ENCODE measurements around the gene LDLRAD4. TPM values are rescaled to one million over a fixed set of nuclear protein-coding genes. Genes with fewer than 3 reads are reported as not detected.

LDLRAD4 gene
- total and polyA plus RNA-seq, 9 of the 15 experiments (the other 6 are each of a cell fraction or from before 2014, with no cell fraction given) = 0.01 TPM; not detected in 8

DNA sequence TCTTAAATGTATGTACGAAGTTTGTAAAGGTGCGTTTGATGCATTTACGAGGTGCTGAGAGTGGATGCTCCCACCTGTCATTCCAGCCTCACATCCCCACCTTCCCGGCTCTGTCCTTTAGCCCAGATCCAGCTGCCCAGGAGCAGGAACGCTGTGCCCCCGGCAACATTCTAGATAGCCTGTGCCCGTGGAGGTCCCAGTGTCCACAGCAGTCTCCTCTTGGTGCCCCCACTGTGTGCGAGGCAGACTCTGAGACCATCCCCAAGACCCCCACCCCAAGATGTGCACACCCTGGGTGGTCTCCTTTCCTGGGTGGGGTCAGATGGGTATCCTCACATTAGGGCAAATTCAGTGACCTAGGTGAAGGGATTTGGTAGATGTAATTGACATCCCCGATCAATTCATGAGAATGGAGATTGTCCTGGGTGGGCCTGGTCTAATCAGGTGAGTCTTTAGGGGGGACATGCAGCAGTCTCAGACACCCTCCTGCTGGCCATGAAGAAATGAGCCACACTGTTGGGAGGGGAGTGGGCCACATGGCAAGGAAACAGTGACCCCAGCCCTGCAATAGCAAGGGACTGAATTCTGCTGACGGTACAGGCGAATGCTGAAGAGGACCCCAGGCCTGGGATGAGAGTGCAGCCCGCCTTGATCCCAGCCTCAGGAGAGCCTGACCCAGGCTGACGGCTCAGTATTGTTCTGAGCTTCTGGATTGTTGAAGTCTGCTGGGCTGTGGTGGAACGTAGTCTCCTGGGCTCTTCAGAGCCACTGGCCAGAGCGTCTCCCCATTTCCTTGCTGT, 304.5 kb downstream of the LDLRAD4 start:
- in situ Hi-C loops (cut with MboI) = loop anchor here (10.0 kb wide), 1 partner anchor 1112 kb away; no protein-coding TSS in a partner anchor
- TF ChIP-seq ZNF134 (CRISPR knock-in tag; conservative IDR thresholded peaks at IDR 0.05) (peak; percentile 96), XRCC3 (IDR thresholded peaks at IDR 0.05) (no peak)
- Histone ChIP-seq H3K27ac (ENCODE audit: extremely low read depth, low read depth, low read length) (no peak overlapping the region), H3K4me2 (ENCODE audit: insufficient read depth, low read length) (no peak overlapping the region), H3K9me3 (replicated peaks; ENCODE audit: control insufficient read depth, insufficient read depth, low read depth, low read length) (no peaks in the 10 kb centered on the region), H3K9me1 (ENCODE audit: control insufficient read depth, insufficient read depth, low read length) (no peaks in the 10 kb centered on the region), H3K4me3 (no peak overlapping the region), H3K27me3 (ENCODE audit: control insufficient read depth in 2 of 2, insufficient read depth in 2 of 2, low read length in 2 of 2) (peaks cover 0 to 19% of the 10 kb centered on the region in 2 experiments; a peak in 3 of 5 replicates), H4K20me1 (replicated peaks; ENCODE audit: control insufficient read depth, insufficient read depth, low read length) (no peaks in the 10 kb centered on the region), H3K79me2 (ENCODE audit: control insufficient read depth, insufficient read depth, low read length) (no peaks in the 10 kb centered on the region), H2AFZ (ENCODE audit: low read depth, low read length) (no peak overlapping the region), H3K9ac (ENCODE audit: insufficient read depth in 1 of 2, low read depth in 2 of 2, low read length in 2 of 2) (no peak overlapping the region), H3K4me1 (replicated peaks in 1 of 2; ENCODE audit: control insufficient read depth in 2 of 2, insufficient read depth in 2 of 2, low read length in 2 of 2) (no peaks in the 10 kb centered on the region), H3K36me3 (ENCODE audit: control insufficient read depth, insufficient read depth, low read length) (no peaks in the 10 kb centered on the region)
- FAIRE-seq = no peak
- no TSS peak for BruUV-seq (replicated peaks)
- intact Hi-C loops (cut with micrococcal nuclease) = loop anchor here (10.0 kb wide), 1 partner anchor 58 kb away; no protein-coding TSS in a partner anchor
- ChIA-PET POLR2A (no interaction called here), CTCF (ENCODE audit: low intra/inter-chr PET ratio) (no interaction called here)
- WGBS (ENCODE audit: insufficient coverage, low coverage, missing lambda C conversion rate) = under 1% methylated on average over 14 of the region's 15 CpGs
- ATAC-seq = no peak
- no peak for DNase-seq (ENCODE audit: extremely low read depth in 1 of 4, low spot score in 3 of 4)

DNA sequence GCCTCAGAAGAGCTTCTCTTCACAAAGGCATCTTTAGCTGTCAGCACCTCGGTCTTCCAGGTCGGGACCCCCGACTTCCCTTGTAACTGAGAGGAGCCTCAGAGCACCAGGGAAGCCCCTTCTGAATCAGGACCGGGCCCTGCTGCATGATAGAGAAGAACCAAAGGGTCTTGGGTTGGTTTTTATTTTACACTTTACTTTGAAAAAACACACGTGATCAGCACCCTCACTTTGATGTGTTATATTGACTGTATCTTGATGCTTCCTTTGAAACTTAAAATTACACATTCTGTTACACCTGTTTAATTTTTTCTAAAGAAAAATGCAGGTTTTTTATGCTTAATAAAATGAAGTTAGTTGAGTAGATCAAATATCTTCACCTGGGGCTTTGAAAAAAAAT, 305.5 kb downstream of the LDLRAD4 start:
- Histone ChIP-seq H3K36me3 (ENCODE audit: control insufficient read depth, insufficient read depth, low read length) (no peaks in the 10 kb centered on the region), H3K4me3 (no peak overlapping the region), H3K79me2 (ENCODE audit: control insufficient read depth, insufficient read depth, low read length) (no peaks in the 10 kb centered on the region), H3K27ac (ENCODE audit: extremely low read depth, low read depth, low read length) (no peak overlapping the region), H3K9me1 (ENCODE audit: control insufficient read depth, insufficient read depth, low read length) (no peaks in the 10 kb centered on the region), H4K20me1 (replicated peaks; ENCODE audit: control insufficient read depth, insufficient read depth, low read length) (no peaks in the 10 kb centered on the region), H3K9ac (ENCODE audit: insufficient read depth in 1 of 2, low read depth in 2 of 2, low read length in 2 of 2) (no peak overlapping the region), H3K27me3 (ENCODE audit: control insufficient read depth in 2 of 2, insufficient read depth in 2 of 2, low read length in 2 of 2) (peaks cover 0 to 19% of the 10 kb centered on the region in 2 experiments; a peak in 3 of 5 replicates), H3K9me3 (replicated peaks; ENCODE audit: control insufficient read depth, insufficient read depth, low read depth, low read length) (no peaks in the 10 kb centered on the region), H2AFZ (ENCODE audit: low read depth, low read length) (no peak overlapping the region), H3K4me2 (ENCODE audit: insufficient read depth, low read length) (no peak overlapping the region), H3K4me1 (replicated peaks in 1 of 2; ENCODE audit: control insufficient read depth in 2 of 2, insufficient read depth in 2 of 2, low read length in 2 of 2) (no peaks in the 10 kb centered on the region)
- 0% methylated on average over 5 of the region's 5 CpGs for WGBS (ENCODE audit: insufficient coverage, low coverage, missing lambda C conversion rate)
- ATAC-seq (no peak), FAIRE-seq (no peak), DNase-seq (ENCODE audit: extremely low read depth in 1 of 4, low spot score in 3 of 4) (no peak)
- no TSS peak for BruUV-seq (replicated peaks)
- ChIA-PET POLR2A (interaction anchor here (0.6 kb wide), 1 partner anchor 34 kb away, joined by 3 read pairs; no protein-coding TSS in a partner anchor), CTCF (ENCODE audit: low intra/inter-chr PET ratio) (no interaction called here)
- intact Hi-C loops (cut with micrococcal nuclease) = loop anchor here (10.0 kb wide), 1 partner anchor 59 kb away; no protein-coding TSS in a partner anchor
- in situ Hi-C loops (cut with MboI) = loop anchor here (10.0 kb wide), 1 partner anchor 1111 kb away; no protein-coding TSS in a partner anchor
- TF ChIP-seq CREB1 (IDR thresholded peaks at IDR 0.05) = no peak
- TF ChIP-seq CREB1 (CRISPR knock-in tag; IDR thresholded peaks at IDR 0.05) = no peak
- TF ChIP-seq SMAD2 (IDR thresholded peaks at IDR 0.05; ENCODE audit: low read depth, low read length) = no peak
- no peak for TF ChIP-seq ZKSCAN3 (CRISPR knock-in tag; IDR thresholded peaks at IDR 0.05)
- no peak for TF ChIP-seq TBL1XR1 (IDR thresholded peaks at IDR 0.05; ENCODE audit: low read length in 2 of 2)
- no peak for TF ChIP-seq IFI16 (CRISPR knock-in tag; IDR thresholded peaks at IDR 0.05)
- TF ChIP-seq ZNF699 (CRISPR knock-in tag; IDR thresholded peaks at IDR 0.05; ENCODE audit: insufficient replicate concordance) = no peak
- TF ChIP-seq, protein P1, sequence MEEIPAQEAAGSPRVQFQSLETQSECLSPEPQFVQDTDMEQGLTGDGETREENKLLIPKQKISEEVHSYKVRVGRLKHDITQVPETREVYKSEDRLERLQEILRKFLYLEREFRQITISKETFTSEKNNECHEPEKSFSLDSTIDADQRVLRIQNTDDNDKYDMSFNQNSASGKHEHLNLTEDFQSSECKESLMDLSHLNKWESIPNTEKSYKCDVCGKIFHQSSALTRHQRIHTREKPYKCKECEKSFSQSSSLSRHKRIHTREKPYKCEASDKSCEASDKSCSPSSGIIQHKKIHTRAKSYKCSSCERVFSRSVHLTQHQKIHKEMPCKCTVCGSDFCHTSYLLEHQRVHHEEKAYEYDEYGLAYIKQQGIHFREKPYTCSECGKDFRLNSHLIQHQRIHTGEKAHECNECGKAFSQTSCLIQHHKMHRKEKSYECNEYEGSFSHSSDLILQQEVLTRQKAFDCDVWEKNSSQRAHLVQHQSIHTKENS (CRISPR knock-in tag; IDR thresholded peaks at IDR 0.05) = no peak
- no peak for TF ChIP-seq ILK (tag; IDR thresholded peaks at IDR 0.05; ENCODE audit: borderline replicate concordance, low read depth)
- TF ChIP-seq, protein P2, sequence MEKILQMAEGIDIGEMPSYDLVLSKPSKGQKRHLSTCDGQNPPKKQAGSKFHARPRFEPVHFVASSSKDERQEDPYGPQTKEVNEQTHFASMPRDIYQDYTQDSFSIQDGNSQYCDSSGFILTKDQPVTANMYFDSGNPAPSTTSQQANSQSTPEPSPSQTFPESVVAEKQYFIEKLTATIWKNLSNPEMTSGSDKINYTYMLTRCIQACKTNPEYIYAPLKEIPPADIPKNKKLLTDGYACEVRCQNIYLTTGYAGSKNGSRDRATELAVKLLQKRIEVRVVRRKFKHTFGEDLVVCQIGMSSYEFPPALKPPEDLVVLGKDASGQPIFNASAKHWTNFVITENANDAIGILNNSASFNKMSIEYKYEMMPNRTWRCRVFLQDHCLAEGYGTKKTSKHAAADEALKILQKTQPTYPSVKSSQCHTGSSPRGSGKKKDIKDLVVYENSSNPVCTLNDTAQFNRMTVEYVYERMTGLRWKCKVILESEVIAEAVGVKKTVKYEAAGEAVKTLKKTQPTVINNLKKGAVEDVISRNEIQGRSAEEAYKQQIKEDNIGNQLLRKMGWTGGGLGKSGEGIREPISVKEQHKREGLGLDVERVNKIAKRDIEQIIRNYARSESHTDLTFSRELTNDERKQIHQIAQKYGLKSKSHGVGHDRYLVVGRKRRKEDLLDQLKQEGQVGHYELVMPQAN (IDR thresholded peaks at IDR 0.05; ENCODE audit: borderline replicate concordance) = no peak
- no peak for TF ChIP-seq ATF7 (IDR thresholded peaks at IDR 0.05)

All from K562 (cell line).